Gastrocnemius medialis (tissue), 4 donors: ENCODE measurements around the gene SAA4.

ENCODE experiments used
- CTCF ChIP-seq, 5 experiments: fragments of 450-650 bp in 3 of 5; fragments of 200-600 bp in 2 of 5; sonication (generic) in 2 of 5; IDR thresholded peaks in 4 of 5; conservative IDR thresholded peaks in 1 of 5; 1 replicate in 4 of 5; 2 replicates in 1 of 5; pipeline ENCODE4 v1.5.1; 2016 to 2019; ENCODE audit warnings: antibody characterized with exemption in 5 of 5, mild to moderate bottlenecking in 3 of 5, moderate library complexity in 3 of 5
- POLR2A ChIP-seq, 2 donors: fragments of 450-650 bp; IDR thresholded peaks; one replicate each; pipeline ENCODE4 v1.6.1; 2017; ENCODE audit warnings: antibody characterized with exemption in 2 of 2, mild to moderate bottlenecking in 2 of 2, moderate library complexity in 2 of 2

DNA sequence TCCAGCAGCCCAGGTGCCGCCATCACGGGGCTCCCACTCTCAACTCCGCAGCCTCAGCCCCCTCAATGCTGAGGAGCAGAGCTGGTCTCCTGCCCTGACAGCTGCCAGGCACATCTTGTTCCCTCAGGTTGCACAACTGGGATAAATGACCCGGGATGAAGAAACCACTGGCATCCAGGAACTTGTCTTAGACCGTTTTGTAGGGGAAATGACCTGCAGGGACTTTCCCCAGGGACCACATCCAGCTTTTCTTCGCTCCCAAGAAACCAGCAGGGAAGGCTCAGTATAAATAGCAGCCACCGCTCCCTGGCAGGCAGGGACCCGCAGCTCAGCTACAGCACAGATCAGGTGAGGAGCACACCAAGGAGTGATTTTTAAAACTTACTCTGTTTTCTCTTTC, 29.3 kb upstream of the SAA4 start, which contains the start of gene SAA1:
- TF ChIP-seq CTCF (IDR thresholded peaks at IDR 0.05 in 4 of 5, conservative IDR thresholded peaks at IDR 0.05 in 1 of 5) (no peak), POLR2A (IDR thresholded peaks at IDR 0.05) (no peak)
